HUES6 (cell line): Measurements from ENCODE around the gene TRNAU1AP.
"Not testable (repeated sequence)": the region's sequence is repeated elsewhere in the genome, so short reads cannot be mapped to it uniquely, and the experiment has no call there.

Experiments used
- H3K27ac ChIP-seq: 2 replicates; pipeline ENCODE4 v1.7.0; 2013; ENCODE audit warnings: low read depth, mild to moderate bottlenecking, low read length, inconsistent platforms
- H3K27me3 ChIP-seq: 2 replicates; pipeline ENCODE4 v1.6.1; 2013; ENCODE audit warnings: low read length; ENCODE audit not compliant: control insufficient read depth, insufficient read depth
- H3K36me3 ChIP-seq: 2 replicates; pipeline ENCODE4 v1.6.1; 2013; ENCODE audit warnings: low read length; ENCODE audit not compliant: control insufficient read depth, insufficient read depth
- H3K4me1 ChIP-seq: 2 replicates; pipeline ENCODE4 v1.6.1; 2013; ENCODE audit warnings: low read length; ENCODE audit not compliant: control insufficient read depth, insufficient read depth
- H3K4me3 ChIP-seq: 2 replicates; pipeline ENCODE4 v1.5.1; 2013; ENCODE audit warnings: low read depth, low read length
- H3K9ac ChIP-seq: one replicate; pipeline ENCODE4 v1.6.1; 2013; ENCODE audit warnings: mild to moderate bottlenecking, low read length
- H3K9me3 ChIP-seq: 2 replicates; pipeline ENCODE4 v1.6.1; 2013; ENCODE audit warnings: low read depth, low read length; ENCODE audit not compliant: control insufficient read depth, insufficient read depth

Gene TRNAU1AP

DNA sequence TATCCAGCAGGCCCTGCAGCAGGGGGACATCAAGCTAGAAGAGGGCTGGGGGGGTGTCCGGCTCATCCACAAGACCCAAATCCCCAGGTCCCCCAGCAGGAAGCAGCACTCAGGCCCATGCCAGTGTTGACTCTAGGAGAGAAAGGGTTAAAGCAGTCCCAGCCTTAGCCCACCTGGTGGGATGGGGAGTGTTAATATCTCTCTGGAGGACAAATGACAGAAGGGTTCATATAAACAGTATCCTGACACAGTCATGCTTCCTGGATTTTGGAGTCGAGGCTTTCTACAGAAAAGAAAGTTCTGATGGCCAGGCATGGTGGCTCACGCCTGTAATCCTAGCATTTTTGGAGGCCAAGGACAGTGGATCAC is 41.1 kb downstream of the TRNAU1AP start:
- not testable (repeated sequence) for H3K9me3 ChIP-seq, H3K36me3 ChIP-seq, H3K27ac ChIP-seq, H3K9ac ChIP-seq, H3K27me3 ChIP-seq, H3K4me3 ChIP-seq
- H3K4me1 ChIP-seq, result peaks cover 27% of the 10 kb centered on the region

DNA sequence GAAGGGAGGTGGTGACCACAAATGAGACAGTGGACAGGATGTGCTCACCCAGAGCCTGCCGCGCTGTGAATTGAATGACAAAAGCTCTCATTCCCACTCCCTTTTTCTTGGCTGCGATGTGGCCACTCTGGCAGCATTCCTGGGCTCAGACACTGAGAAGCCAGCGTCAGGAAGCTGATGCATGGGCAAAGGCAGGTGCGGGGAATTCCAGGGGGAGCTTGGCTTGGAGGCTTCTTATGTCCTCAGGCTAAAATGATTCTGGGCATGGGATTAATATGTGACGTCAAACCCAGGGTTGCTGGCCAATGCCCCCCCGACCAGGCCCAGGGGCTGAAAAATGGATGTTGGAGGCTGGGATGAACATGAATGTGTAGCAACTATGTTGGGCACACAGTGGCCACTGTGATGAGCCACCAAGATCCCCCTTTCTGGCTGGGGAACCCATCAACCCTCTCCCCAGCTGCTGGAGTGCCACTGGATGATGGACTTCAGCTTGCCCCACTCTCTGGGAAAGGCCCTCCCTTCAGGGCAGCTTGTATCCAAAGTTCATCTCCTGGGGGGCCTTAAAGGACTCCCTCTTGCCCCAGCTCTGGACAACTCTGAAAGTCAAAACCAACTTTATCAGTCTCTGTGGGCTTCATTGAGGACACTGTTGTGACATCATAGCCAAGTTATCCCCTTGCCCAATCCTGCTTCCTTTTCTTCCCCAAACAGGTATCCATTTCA is 42.0 kb downstream of the TRNAU1AP start:
- peak overlapping the region; percentile 47; the same call in 1 of the 2 replicates for H3K27ac ChIP-seq
- not testable (repeated sequence) for H3K36me3 ChIP-seq, H3K27me3 ChIP-seq, H3K4me3 ChIP-seq, H3K9ac ChIP-seq, H3K9me3 ChIP-seq
- peaks cover 30% of the 10 kb centered on the region for H3K4me1 ChIP-seq

DNA sequence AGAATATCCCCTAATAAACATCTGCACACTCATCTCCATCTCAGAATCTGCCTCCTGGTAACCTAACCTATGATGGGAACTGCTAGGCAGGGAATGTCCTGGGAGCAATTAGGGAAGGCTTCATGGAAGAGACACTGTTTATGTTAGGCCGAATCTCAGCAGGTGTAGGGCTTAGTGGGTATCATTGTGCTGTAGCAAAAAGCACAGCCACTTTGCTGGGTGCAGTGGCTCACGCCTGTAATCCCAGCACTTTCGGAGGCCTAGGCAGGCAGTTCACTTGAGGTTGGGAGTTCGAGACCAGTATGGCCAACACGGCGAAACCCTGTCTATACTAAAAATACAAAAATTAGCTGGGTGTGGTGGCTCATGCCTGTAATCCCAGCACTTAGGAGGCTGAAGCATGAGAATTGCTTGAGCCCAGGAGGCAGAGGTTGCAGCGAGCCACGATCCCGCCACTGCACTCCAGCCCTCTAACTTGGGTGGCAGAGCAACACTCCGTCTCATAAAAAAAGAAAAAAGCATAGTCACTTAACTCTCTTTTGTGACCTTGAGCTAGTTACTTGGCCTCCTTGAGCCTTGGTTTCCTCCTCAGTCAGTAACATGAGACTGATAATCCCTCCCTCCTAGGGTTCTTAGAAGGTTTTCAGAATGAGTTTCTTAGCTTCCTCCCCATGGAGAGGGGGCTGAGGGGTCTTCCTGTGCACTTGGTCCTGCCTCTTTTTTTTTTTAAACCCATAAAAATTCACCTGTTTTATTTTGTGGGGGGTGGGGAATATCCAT is 42.7 kb downstream of the TRNAU1AP start:
- Histone ChIP-seq H3K9ac (no peak overlapping the region), H3K4me1 (peaks cover 26% of the 10 kb centered on the region), H3K27ac (peak overlapping the region; percentile 47; the same call in 1 of the 2 replicates), H3K4me3 (no peak overlapping the region), H3K27me3 (peaks cover 9% of the 10 kb centered on the region), H3K36me3 (no peaks in the 10 kb centered on the region), H3K9me3 (no peaks in the 10 kb centered on the region)

- not testable (repeated sequence) for H3K9me3 ChIP-seq, H3K4me3 ChIP-seq, H3K9ac ChIP-seq, H3K27me3 ChIP-seq, H3K27ac ChIP-seq, H3K36me3 ChIP-seq
- peaks cover 26% of the 10 kb centered on the region for H3K4me1 ChIP-seq
Observed at GRCh38 chr1:28596276-28596675, 43.4 kb downstream of the TRNAU1AP start.

GRCh38 chr1:28601696-28602095 is 48.8 kb downstream of the TRNAU1AP start:
- Histone ChIP-seq H3K9me3 (no peaks in the 10 kb centered on the region), H3K9ac (no peak overlapping the region), H3K4me1 (peaks cover 9% of the 10 kb centered on the region; the same call in 1 of the 2 replicates), H3K27ac (no peak overlapping the region; the same call in 1 of the 2 replicates), H3K27me3 (no peaks in the 10 kb centered on the region), H3K36me3 (peaks cover 36% of the 10 kb centered on the region), H3K4me3 (no peak overlapping the region)

DNA sequence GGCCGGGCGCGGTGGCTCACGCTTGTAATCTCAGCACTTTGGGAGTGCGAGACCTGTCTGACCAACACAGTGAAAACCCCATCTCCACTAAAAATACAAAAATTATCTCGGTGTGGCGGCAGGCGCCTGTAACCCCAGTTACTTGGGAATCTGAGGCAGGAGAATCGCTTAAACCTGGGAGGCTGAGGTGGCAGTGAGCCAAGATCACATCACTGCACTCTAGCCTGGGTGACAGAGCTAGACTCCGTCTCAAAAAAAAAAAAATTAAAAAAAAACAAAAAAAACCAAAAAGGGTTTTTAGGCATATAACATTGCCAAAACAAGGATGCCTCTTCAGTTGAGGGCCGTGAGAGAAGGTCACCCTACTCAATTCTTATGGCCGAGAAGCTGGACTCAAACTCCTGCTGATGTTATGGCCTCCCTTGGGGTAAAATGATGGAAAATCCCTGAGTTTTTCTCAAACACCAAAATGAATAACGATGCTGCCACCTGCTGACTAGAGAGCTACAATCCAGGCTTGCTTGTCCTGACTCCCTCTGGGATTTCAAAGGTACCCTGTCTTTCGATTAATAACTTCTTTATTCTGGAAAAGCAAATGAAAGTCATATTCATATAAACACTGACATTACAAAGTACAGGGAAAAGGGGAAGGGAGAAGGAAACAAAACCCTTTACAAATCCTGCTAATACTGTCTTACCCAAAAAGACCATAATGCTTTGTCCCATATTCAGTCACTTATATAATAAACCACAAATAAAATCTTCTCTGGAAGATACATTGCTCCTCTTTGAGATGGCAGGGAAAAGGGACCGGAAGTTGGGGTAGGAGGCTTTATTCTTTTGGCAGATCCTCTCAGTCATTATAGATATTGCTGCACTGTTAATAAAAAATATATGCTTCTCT is 49.9 kb downstream of the TRNAU1AP start:
- H3K4me3 ChIP-seq, result no peak overlapping the region
- peaks cover 45% of the 10 kb centered on the region for H3K36me3 ChIP-seq
- peak overlapping the region; percentile 7; the same call in 1 of the 2 replicates for H3K27ac ChIP-seq
- H3K27me3 ChIP-seq, result no peaks in the 10 kb centered on the region
- H3K9ac ChIP-seq, result no peak overlapping the region
- H3K4me1 ChIP-seq, result peaks cover 9% of the 10 kb centered on the region; the same call in 1 of the 2 replicates
- H3K9me3 ChIP-seq, result no peaks in the 10 kb centered on the region

DNA sequence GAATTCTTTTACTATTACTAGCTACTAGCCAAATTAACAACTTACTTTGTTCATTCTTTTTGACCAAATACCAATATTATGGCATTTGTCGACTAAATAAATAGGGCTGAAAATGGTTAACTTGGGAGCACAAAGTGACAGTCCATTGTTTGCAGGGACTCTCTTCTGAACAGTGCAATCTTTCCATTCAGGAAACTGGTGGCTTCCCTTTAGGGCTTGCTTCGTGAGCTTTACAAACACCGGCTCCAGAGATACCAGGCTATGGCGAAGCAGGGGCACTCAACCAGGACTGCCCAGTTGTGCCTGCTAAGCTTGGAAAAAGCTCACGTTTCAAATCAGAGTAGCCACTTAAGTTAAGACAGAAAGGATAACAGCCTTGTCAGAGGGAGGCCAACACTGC is 51.5 kb downstream of the TRNAU1AP start:
- Histone ChIP-seq H3K36me3 (peaks cover 45% of the 10 kb centered on the region), H3K27ac (no peak overlapping the region), H3K4me1 (peaks cover 5% of the 10 kb centered on the region; the same call in 1 of the 2 replicates), H3K27me3 (no peaks in the 10 kb centered on the region), H3K4me3 (no peak overlapping the region), H3K9ac (no peak overlapping the region), H3K9me3 (no peaks in the 10 kb centered on the region)

GRCh38 chr1:28604962-28605361 is 52.1 kb downstream of the TRNAU1AP start:
- Histone ChIP-seq H3K27me3 (no peaks in the 10 kb centered on the region), H3K9ac (no peak overlapping the region), H3K36me3 (peaks cover 50% of the 10 kb centered on the region), H3K27ac (no peak overlapping the region), H3K4me1 (peaks cover 5% of the 10 kb centered on the region; the same call in 1 of the 2 replicates), H3K4me3 (no peak overlapping the region), H3K9me3 (no peaks in the 10 kb centered on the region)

DNA sequence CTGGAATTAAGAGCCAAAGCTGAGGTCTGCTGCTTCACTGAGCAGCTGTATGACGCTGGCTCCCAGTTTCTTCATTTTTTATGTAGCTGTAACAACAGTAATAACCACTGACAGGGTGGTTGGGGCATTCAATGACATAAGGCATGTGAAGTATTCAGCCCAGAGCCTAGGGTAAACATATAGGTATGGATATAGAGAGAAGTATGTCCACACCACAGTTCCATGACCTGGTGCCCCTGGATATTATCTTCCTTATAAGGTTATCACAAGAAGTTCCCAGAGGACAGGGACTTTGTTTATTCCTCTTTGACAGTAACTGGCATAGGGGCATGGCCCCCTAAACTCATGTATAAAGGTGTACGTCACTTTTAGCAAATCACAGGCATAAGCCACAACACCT is 53.9 kb downstream of the TRNAU1AP start:
- peaks cover 65% of the 10 kb centered on the region for H3K36me3 ChIP-seq

DNA sequence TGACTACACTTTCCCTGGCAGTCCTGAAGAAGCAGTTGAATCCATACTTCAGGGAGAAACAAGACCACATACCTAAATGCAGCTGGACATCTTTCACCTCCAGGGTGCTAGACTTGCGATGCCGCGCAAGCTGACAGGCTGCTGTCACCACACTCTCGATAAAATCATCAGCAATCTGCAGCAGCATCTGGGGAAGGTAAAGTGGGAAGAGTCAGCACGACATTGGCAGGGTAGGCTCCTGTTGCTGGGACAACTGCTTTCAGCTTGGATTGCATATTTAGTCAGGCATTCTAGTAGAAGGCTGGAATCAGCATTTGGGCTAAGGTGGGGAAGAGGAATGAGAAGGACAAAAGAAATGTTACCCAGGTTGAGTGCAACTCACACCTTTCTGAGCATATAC is 60.3 kb downstream of the TRNAU1AP start:
- H3K9me3 ChIP-seq, result no peaks in the 10 kb centered on the region
- H3K27ac ChIP-seq, result no peak overlapping the region

More for the DNA sequence above, 53.9 kb downstream of the TRNAU1AP start:
- no peak overlapping the region for H3K27ac ChIP-seq
- H3K4me3 ChIP-seq, result no peak overlapping the region
- H3K4me1 ChIP-seq, result peaks cover 5% of the 10 kb centered on the region; the same call in 1 of the 2 replicates
- H3K9ac ChIP-seq, result no peak overlapping the region
- H3K9me3 ChIP-seq, result no peaks in the 10 kb centered on the region
- no peaks in the 10 kb centered on the region for H3K27me3 ChIP-seq

More for the DNA sequence above, 60.3 kb downstream of the TRNAU1AP start:
- peaks cover 59% of the 10 kb centered on the region for H3K36me3 ChIP-seq
- peak overlapping the region; percentile 22 for H3K9ac ChIP-seq
- no peaks in the 10 kb centered on the region for H3K27me3 ChIP-seq
- H3K4me3 ChIP-seq, result no peak overlapping the region
- no peaks in the 10 kb centered on the region for H3K4me1 ChIP-seq
